ENCODE measurements around the gene DNAH8.

DNA sequence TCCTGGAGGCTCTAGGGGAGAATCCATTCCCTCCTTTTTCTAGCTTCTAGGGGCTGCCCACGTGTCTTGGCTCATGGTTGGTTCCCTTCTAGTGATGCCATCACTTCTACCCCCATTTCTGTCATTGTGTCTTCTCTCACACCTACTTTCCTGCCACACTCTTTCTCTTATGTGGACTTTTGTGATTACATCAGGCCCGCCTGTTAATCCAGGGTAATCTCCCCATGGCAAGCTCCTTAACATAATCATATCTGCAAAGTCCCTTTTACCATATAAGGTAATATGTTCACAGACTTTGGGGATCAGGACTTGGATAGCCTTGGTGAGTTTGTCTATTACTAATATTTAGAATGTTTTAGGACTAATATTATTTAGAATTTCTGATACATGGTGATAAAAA is 111.9 kb downstream of the DNAH8 start:
- TF ChIP-seq, protein P1, sequence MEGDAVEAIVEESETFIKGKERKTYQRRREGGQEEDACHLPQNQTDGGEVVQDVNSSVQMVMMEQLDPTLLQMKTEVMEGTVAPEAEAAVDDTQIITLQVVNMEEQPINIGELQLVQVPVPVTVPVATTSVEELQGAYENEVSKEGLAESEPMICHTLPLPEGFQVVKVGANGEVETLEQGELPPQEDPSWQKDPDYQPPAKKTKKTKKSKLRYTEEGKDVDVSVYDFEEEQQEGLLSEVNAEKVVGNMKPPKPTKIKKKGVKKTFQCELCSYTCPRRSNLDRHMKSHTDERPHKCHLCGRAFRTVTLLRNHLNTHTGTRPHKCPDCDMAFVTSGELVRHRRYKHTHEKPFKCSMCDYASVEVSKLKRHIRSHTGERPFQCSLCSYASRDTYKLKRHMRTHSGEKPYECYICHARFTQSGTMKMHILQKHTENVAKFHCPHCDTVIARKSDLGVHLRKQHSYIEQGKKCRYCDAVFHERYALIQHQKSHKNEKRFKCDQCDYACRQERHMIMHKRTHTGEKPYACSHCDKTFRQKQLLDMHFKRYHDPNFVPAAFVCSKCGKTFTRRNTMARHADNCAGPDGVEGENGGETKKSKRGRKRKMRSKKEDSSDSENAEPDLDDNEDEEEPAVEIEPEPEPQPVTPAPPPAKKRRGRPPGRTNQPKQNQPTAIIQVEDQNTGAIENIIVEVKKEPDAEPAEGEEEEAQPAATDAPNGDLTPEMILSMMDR (IDR thresholded peaks at IDR 0.05; ENCODE audit: insufficient read depth, low read depth, low read length): no peak
- TF ChIP-seq EZH2 (IDR thresholded peaks at IDR 0.05; ENCODE audit: insufficient read depth, low read length): no peak
